CD4-positive, alpha-beta T cell treated with Interleukin-4 for 1 hour (primary cell): ENCODE data around the gene GPC1.
"Not testable (repeated sequence)": the region's sequence is repeated elsewhere in the genome, so short reads cannot be mapped to it uniquely, and the experiment has no call there.

Experiments
- DNase-seq, 2 donors: peaks; one replicate each; pipeline ENCODE4 v3.0.0-alpha.2; 2020 to 2022

Gene GPC1

DNA sequence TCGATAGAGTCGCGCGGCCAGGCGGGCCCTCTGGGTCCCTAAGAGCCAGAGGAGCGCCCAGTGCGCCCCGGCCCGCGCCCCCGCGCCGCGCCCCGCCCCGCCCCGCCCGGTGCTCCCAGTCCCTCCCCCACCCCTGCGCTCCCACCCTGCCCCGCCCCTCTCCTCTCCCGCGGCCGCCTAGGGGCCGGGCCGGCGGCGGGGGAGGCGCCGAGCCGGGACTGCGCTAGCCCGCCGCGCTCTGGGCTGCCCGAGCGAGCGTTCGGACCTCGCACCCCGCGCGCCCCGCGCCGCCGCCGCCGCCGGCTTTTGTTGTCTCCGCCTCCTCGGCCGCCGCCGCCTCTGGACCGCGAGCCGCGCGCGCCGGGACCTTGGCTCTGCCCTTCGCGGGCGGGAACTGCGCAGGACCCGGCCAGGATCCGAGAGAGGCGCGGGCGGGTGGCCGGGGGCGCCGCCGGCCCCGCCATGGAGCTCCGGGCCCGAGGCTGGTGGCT lies at the start of gene GPC1:
Gene GPC1 (plus strand): TSS at position 207 of the 491 bp plus-strand sequence. CDS start 256 bp downstream, at position 463.
- DNase-seq: peak in 1 of 2 donors; percentile 49

DNA sequence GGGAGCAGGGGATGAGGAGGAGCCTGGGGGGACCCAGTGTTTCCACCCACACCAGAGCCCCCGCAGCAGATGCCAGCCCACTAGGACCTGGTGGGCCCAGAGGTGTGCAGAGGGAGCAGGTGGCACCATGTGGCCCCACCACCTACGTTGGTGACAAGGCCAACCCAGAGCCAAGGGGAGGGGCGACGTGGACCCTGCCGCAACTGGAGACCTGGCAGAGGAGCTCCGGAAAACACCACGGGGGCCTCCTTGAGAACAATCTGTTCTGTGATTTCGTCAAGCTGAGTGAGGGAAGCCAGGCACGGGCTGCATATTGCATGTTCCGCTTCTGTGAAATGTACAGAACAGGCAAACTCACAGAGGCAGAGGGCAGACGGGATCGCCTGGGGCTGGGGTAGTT lies 49.1 kb upstream of the GPC1 start:
- DNase-seq: no peak

- DNase-seq: not testable (repeated sequence)
Measured at GRCh38 chr2:240386743-240387142, 48.7 kb upstream of the GPC1 start.

DNA sequence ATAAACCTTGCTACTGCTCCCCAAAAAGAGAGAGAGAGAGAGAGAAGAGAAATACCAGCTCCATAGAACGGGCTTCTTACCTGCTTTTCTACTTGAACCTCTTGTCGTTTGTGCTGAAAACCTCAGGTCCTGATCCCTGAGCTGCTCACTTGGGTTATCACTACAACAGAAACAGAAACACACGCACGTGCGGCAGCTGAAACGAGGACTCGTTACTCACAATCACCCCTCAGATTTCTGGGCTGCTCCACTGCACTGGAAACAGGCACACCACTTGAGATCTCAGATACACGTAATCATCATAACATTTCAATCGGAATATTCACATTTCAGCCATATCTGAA lies 48.2 kb upstream of the GPC1 start:
- DNase-seq: no peak

- no peak for DNase-seq
Measured at GRCh38 chr2:240387669-240388358, 47.6 kb upstream of the GPC1 start.

DNA sequence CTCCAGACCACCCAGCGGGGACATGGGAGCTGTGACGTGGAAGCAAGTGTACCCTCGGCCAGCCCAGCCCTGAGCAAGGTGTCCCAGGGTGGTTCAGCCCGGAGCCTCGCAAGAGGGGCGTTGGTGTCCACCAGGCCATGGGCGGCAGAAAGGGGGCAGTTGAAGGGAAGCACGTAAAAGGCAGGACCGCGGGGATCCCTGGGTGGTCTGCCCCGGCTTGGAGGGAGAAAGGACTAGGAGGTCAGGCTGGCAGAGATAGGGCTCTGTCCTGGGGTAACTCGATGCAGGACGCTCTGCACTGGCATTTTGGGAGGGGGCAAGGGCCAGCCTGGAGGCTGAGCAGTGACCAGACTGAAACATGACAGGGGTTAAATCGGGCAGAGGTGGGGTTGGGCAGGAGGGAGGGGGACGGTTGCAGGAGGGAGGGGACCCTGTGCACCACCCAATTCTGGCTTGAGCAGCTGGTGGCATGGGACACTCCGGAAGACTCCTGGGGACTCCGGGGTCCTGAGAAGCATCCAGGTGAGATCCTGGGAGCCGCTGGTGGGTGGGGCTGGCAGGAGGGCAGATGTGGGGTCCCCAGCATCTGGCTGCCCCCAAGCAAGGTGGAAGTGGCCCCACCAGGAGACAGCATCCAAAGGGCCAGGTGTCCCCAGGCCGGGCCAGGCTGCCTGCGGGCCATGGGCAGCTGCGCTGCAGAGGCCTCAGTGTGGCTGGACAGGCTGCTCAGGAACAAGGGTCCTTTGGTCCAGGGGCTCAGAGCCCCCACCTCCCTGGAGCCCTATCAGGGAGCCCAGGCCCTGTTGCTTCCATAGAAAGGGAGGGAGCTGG lies 46.8 kb upstream of the GPC1 start:
- no peak for DNase-seq

GRCh38 chr2:240389302-240389805 lies 46.1 kb upstream of the GPC1 start:
- DNase-seq: no peak

- no peak for DNase-seq
Measured at GRCh38 chr2:240390091-240391073, 45.1 kb upstream of the GPC1 start.

DNA sequence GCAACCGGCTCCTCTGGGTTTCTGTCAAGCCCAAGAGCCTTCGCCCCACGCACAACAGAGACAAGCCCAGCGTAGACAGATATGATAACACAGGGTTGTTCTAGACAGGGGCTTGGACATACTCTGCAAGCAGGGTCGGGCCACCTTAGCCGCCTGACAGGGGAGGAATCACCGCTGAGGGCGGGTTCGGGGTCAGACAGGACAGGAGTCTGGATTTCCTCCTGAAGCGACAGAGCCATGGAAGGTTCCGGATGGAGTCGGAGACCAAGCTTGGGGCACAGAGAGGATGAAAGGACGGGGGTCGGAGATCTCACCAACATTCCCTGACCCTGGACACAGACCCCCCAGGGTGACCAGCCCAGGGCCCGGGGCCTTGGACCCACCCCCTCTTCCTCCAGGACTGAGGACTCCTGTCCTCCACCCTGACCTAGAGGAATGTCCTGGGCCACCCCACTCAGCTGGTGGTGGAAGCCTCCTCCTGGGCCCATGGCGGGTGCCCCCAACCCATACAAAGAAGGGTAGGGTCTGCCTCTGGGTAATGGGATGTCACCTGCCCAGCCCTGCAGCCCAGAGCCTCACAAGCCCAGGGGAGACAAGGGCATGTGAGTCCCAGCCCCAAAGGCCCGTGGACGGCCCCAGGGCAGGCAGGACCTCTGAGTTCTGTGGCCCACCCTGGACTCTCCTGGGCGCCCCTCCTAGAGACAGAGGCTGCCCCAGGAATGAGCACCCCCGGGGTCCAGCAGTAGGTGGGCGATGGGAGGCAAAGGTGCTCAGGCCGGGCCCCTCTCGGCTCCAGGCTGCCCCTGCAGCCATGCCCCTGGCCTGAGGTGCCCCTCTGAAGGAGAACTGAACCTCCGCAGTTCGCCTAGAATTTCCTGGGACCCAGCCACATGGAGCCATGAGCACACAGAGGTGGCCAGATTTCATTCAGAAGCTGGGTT lies 44.1 kb upstream of the GPC1 start:
- DNase-seq: no peak

DNA sequence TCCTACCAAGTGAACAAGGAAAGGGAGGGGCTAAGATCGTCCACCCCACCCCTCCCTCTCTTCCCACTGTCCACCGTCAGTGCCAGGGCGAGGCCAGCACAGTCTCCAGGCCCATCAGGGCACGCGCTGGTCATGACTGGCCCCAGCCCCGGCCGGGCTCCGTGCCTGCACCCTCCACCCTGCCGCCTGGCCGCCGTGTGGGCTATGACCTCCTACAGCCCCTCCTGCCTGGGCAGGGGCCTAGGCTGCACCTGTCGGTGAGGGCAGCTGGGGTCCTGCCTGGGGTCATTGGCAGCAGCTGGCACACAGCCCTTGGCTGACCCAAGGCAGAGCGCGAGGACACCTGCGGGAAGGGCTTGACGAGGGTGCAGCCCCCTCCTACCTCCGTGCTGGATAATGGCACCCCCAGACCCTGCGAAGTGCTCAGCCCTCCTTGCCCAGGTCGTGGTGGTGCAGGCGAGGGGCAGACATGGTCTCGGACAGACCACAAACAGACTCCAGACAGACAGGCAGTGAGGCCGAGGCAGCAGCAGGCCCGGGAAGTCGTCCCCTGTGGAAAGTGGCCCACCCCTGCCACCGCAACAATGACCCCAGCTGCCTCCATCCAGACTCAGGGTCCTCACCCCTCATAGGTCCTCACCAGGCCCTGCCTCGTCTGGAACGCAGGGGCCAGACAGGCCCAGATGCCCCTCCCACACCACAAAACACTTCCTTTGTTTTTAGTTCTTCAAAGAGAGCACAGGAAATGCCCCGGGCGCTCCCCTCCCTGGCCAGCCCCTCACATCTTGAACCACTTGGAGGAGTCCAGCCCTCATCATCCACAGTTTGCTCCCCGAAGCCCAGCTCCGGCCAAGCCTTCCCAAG lies 43.1 kb upstream of the GPC1 start:
- no peak for DNase-seq

- DNase-seq: no peak
Measured at GRCh38 chr2:240392948-240393830, 42.3 kb upstream of the GPC1 start.

GRCh38 chr2:240393831-240394410 lies 41.5 kb upstream of the GPC1 start:
- no peak for DNase-seq

GRCh38 chr2:240394549-240394948 lies 40.9 kb upstream of the GPC1 start:
- no peak for DNase-seq

DNA sequence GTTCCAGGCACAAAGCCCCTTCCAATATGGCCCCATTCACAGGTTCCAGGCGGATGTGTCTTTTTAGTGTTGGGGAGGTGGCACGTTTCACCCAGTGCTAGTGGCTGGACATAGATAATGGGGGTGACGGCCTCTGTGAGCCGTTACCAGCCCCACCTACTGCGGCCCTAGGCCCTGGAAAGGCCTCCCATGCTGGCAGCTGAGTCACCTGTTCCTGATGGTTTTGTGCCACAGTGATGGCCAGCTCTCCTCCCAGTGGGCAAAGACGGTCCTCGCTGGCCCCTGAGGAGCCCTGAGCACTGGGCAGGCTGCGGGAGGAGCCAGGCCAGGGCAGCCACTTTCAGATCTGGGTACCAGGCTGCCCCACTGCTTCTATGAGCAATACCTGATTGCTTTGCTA lies 40.0 kb upstream of the GPC1 start:
- DNase-seq: no peak

DNA sequence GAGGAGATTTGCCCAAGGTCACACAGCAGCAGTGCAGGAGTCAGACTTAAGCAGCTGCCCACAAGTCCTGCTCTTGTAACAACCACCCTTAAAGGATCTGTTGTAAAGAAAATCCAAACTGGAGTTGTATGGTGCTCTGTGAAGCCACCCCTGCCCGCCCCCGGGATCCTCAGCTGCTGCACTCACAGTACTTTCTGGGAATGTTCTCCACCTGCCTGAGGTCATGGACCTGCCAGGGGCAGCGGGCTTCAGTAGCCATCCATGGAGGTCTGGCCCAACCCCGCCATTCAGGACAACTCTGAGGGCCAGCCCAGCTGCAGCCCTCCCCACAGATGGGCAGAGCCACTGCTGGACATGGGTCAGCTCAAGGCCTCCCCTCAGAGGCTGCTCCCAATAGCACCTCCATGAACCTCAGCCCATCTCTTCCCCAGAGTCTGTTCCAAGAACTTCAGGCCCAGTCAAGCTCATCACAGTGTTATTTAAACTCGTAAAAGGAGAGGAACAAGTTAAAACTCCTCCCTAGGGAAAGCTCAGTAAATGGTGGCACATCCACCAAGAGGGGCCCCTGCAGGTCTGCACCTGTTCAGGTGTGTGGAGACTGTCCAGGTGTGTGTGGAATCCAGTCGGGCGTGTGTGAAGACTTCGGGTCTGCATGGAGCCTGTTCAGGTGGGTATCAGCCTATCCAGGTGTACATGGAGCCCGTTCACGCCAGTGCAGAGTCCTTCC lies 39.4 kb upstream of the GPC1 start:
- DNase-seq: no peak

DNA sequence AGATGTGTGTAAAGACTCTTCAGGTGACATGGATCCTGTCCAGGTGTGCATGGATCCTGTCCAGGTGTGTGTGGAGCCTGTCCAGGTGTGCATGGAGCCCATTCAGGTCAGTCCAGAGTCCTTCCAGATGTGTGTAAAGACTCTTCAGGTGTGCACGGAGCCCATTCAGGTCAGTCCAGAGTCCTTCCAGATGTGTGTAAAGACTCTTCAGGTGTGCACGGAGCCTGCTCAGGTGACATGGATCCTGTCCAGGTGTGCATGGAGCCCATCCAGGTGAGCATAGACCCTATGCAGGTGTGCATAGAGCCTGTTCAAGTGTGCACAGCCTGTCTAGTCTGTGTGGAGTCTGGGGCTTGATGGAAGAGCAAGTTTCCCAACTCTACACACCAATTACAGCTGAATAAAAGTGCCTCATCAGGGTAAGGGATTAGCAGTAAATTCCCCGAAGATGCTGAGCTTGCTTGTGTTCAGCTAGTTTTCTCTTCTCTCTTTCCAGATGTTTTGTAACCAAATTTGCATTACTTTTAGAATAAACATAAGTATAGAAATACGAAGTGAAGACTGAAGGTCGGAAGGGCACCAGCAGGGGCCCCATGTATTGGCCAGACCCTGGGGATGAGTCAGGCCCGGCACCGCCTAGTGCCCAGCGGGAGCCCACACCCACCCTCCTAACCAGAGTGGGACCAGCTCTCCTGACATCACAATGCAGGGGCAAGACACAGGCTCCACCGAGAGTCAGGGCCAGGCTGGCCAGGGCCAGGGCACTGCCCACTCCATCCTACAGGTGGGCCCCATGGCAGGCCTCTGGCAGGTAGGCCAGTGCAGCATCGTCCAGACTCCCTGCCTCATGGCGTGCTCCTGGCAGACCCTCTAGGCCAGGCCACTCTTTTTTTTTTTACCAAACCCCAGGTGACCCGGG lies 38.6 kb upstream of the GPC1 start:
- DNase-seq: no peak

GRCh38 chr2:240397542-240397916 lies 37.9 kb upstream of the GPC1 start:
- DNase-seq: no peak
